Fibroblast of villous mesenchyme (primary cell): ENCODE results near the gene CCDC33. TPM values are rescaled to one million over a fixed set of nuclear protein-coding genes. Genes with fewer than 3 reads are reported as not detected.

ENCODE experiments used
- DNase-seq: peaks from one replicate; pipeline ENCODE4 v3.0.0-alpha.2; 2010; ENCODE audit warnings: low read depth
- H3K4me3 ChIP-seq: 2 replicates; pipeline ENCODE4 v1.5.1; 2011; ENCODE audit warnings: low read depth, mild to moderate bottlenecking, low read length
- CTCF ChIP-seq: IDR thresholded peaks from 2 replicates; pipeline ENCODE4 v1.5.1; 2012; ENCODE audit warnings: low read depth, mild to moderate bottlenecking, low read length; ENCODE audit not compliant: insufficient read depth
- total RNA-seq: library from RNA; depleted of rRNA; stranded (reverse); fragments of >200 nt; gene quantifications from 2 replicates; pipeline ENCODE4 v1.2.3, GENCODE V29; 2012

Gene CCDC33
- total RNA-seq, 1 donor, result 0.86 TPM

DNA sequence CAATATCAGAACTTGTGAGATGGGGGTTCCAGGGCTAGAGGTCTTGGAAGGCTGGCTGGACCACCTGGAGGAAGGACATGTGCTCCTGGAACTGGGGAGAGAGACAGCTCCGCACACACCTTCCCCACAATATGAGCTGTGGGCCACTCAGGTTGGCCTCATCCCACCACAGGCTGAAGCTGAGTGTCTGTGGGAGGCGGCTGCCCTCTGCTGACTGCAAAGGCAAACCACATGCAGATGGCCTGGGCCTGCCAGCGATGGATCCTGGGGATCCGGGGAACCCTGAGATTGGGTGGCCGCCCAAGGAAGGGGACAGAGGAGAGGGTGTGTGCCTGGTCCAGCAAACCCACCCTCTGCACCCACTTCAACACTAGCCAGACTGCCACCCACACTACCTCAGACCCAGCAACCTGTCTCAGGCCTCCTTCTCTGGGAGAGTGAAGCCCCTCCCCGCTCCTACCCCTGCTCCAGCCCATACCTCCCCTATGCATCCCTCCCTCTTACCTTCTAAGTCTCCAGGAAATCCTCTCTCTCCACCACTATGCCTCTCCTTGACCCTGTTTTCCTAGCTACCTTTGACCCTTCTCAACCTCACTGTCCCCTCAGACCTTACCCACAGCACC, 86.5 kb downstream of the CCDC33 start:
- DNase-seq, result peak; percentile 61
- TF ChIP-seq CTCF, result peak; percentile 91
- H3K4me3 ChIP-seq, result no peak overlapping the region

GRCh38 chr15:74324714-74325113, 88.6 kb downstream of the CCDC33 start:
- no peak for TF ChIP-seq CTCF
- no peak for DNase-seq
- H3K4me3 ChIP-seq, result no peak overlapping the region

- DNase-seq, result peak; percentile 77
- no peak overlapping the region for H3K4me3 ChIP-seq
- no peak for TF ChIP-seq CTCF
Measured at GRCh38 chr15:74326746-74327145, 90.6 kb downstream of the CCDC33 start.

DNA sequence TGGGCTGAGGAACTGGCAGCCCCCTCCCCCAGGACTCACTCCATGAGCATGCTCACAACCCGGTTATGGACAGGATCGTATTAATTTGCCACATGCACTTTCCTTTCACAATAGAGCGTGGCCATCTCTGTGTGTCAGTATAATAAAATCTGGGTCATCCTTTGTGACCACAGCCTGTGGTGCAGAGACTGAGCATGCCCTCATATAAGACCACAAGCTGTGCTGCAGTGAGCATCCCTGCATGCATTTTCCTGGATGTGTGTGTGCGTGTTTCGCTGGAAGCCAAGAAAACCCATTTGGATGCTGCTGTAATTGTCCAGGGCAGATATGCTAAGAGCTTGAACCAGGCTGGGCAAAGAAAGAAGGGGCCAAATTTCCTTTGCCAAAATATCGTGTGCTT, 91.6 kb downstream of the CCDC33 start:
- no peak for DNase-seq
- TF ChIP-seq CTCF, result no peak
- H3K4me3 ChIP-seq, result no peak overlapping the region

GRCh38 chr15:74328331-74329056, 92.4 kb downstream of the CCDC33 start:
- TF ChIP-seq CTCF, result no peak
- DNase-seq, result no peak
- no peak overlapping the region for H3K4me3 ChIP-seq

- DNase-seq, result no peak
- no peak for TF ChIP-seq CTCF
- H3K4me3 ChIP-seq, result no peak overlapping the region
Measured at GRCh38 chr15:74330861-74331408, 94.8 kb downstream of the CCDC33 start.
